Hypothalamus (tissue), 51 donors: Measurements from ENCODE around the gene AARS2.
A peak's percentile ranks its signal among the peaks of the same experiment; 100 is the strongest.

Experiments used
- DNase-seq, 51 donors: peaks; one replicate each; lab custom pipeline; 2025; lab: John Stamatoyannopoulos, UW

The AARS2 gene

GRCh38 chr6:44264154-44265006, 48.8 kb downstream of the AARS2 start:
- peak in 8 of 51 donors; percentile 8 to 43 (median 24) for DNase-seq

- no peak for DNase-seq
Observed at GRCh38 chr6:44263354-44264100, 49.6 kb downstream of the AARS2 start.

- DNase-seq = no peak
Observed at GRCh38 chr6:44262467-44263353, 50.4 kb downstream of the AARS2 start.

GRCh38 chr6:44261581-44261980, 51.6 kb downstream of the AARS2 start:
- DNase-seq = no peak

GRCh38 chr6:44260451-44261297, 52.5 kb downstream of the AARS2 start:
- no peak for DNase-seq

GRCh38 chr6:44260011-44260410, 53.1 kb downstream of the AARS2 start:
- no peak for DNase-seq

GRCh38 chr6:44258921-44259320, 54.2 kb downstream of the AARS2 start:
- DNase-seq = no peak

GRCh38 chr6:44258325-44258863, 54.8 kb downstream of the AARS2 start:
- no peak for DNase-seq

- DNase-seq = no peak
Observed at GRCh38 chr6:44257753-44258324, 55.3 kb downstream of the AARS2 start.

- peak; percentile 45 to 94 (median 88) for DNase-seq
Observed at GRCh38 chr6:44257025-44257752, 56.0 kb downstream of the AARS2 start, which contains the start of gene SLC35B2. SLC35B2 (minus strand) TSS chr6:44257528; CDS start chr6:44257410, 118 bp downstream.

- peak in 2 of 51 donors; percentile 45 to 79 for DNase-seq
Observed at GRCh38 chr6:44256775-44257024, 56.4 kb downstream of the AARS2 start.

- peak in 1 of 51 donors; percentile 47 for DNase-seq
Observed at GRCh38 chr6:44255871-44256774, 57.0 kb downstream of the AARS2 start.

- DNase-seq = peak in 1 of 51 donors; percentile 37
Observed at GRCh38 chr6:44255105-44255808, 57.9 kb downstream of the AARS2 start.

GRCh38 chr6:44254191-44255104, 58.7 kb downstream of the AARS2 start:
- peak in 2 of 51 donors; percentile 30 to 39 for DNase-seq

GRCh38 chr6:44253307-44254101, 59.6 kb downstream of the AARS2 start:
- DNase-seq = peak in 3 of 51 donors; percentile 18 to 23 (median 19)
